Activated CD4-positive, CD25-positive, alpha-beta regulatory T cell (primary cell): Measurements from ENCODE around the gene BTBD9.

Experiments
- DNase-seq, 4 experiments: peaks; one replicate each; lab custom pipeline; 2025; lab: John Stamatoyannopoulos, UW

BTBD9 gene

DNA sequence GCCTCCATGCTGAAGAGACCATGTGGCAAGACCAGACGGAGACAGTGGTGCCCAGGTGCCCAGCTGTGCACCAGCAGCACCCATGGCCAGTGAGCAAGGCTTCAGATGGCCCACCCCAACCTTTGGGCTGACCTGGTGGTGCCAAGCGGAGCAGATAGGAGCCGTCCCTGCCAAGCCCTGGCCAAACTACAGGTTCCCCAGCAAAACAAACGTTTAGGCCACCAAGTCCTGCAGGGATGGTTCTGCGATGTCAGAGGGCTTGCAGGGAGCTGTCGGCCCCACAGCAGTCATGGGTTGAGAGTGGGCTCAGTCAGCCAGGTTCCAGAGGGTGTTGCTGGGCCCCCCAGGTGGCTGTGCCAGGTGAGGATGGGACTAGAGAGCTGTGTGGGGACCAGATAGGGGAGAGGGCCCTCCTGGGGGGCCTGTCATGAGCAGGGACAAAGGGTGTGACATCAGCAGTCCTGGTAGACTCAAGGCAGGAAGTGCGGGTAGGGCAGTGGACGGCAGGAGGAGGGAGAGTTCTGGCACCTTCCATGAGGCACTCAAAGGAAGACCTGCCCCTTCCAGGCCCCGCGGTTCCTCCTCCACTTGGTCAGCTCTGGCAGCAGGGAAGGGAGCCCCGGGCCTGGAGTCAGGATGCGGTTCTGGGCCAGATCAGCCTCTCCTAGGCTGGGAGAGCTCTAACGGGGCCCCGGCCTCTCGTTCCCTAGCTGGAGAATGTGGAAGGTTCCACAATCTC is 477.8 kb downstream of the BTBD9 start:
- no peak for DNase-seq

DNA sequence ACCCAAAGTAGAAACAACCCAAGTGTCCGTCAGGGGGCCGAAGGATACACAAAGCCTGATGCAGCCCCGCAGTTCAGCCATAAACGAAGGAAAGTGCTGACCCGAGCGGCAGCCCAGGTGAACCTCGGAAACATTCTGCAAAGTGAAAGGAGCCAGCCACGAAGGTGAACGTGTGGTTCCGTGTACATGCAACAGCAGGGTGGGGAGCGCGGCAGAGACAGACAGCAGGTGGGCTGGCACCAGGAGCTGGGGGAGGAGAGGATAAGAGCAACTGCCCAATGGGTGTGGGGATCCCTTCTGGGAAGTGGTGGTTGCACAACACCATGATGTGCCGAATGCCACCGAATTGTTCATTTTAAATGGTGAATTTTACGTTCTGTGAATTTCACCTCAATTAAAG is 478.4 kb downstream of the BTBD9 start:
- DNase-seq, result no peak

DNA sequence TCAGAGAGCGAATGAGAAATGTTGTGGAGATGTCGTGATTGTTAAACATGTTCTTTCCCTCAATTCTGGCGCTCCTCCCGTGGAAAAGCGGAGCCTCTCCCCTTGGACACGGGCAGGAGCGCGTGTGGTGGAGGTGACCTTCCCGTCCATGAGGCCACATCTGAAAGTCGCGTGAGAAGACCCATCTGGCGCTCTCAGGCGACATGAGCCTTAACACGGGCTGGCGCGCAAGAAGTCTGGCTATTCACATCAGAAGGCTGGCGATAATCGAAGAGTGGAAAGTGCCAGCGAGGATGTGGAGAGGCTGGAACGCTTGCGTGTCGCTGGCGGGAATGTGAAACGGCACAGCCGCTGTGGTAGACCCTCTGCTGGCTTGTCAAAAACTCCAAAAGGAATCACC is 478.9 kb downstream of the BTBD9 start:
- no peak for DNase-seq

DNA sequence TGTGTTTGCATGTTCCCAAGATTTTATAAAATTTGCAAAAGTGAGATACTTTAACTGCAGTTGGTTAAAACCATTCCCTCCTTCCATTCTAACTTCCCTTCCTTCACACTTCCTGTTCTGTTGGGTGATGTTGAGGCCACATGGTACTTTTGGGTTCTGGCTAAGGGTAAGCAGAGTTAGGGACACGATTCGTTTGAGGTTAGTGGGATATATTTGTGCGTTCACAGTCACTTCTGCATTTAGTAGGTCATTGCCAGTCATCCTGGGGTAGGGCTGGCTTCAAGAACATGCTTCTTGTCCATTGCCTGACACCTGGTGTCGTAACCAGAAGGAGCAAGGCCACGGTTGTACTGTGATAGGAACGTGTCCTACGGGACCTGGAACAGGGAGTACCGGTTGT is 480.1 kb downstream of the BTBD9 start:
- no peak for DNase-seq

DNA sequence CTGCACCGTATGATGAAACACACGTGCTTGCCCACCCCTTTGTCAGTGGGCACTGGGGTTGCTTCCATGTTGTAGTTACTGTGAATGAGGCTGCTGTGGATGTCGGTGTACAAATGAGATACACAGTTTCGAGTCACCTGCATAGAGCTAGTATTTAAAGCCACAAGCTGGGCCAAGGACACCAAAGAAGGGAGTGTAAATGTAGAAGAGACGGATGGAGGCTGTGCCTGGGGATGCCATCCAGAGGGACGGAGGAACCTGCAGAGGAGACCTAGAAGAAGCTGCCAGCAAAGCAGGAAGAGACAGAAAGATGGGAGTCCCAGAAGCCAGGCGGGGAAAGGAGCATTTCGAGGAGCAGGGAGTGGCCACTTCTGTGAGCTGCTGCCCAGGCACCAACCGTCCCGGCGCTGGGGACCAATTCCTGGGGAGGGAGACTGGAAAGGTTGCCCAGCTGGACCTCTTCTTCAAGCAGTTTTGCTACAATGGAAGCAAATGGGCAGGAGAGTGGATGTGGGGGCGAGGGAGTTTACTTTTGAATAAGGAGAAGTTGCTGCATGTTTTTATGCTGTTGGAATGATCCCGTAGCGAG is 480.9 kb downstream of the BTBD9 start:
- no peak for DNase-seq

DNA sequence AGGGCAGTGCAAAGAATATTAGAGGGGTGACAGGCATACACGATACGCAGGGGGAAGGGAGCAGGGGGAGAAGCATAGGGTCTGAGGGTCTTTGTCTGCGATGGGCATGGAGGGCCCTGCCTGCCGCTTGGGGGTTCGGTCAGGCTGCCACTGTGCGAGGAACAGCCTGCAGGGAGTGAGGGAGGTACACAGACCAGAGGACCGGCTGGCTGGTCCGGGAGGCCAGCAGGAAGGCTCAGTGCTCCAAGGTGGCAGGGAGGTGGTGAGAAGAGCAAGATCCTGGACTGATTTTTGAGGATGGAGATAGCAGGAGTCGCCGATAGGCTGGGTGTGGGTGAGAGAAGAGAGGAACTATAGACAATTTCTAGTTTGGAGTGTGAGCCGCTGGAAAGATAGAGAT is 481.8 kb downstream of the BTBD9 start:
- DNase-seq, result no peak

DNA sequence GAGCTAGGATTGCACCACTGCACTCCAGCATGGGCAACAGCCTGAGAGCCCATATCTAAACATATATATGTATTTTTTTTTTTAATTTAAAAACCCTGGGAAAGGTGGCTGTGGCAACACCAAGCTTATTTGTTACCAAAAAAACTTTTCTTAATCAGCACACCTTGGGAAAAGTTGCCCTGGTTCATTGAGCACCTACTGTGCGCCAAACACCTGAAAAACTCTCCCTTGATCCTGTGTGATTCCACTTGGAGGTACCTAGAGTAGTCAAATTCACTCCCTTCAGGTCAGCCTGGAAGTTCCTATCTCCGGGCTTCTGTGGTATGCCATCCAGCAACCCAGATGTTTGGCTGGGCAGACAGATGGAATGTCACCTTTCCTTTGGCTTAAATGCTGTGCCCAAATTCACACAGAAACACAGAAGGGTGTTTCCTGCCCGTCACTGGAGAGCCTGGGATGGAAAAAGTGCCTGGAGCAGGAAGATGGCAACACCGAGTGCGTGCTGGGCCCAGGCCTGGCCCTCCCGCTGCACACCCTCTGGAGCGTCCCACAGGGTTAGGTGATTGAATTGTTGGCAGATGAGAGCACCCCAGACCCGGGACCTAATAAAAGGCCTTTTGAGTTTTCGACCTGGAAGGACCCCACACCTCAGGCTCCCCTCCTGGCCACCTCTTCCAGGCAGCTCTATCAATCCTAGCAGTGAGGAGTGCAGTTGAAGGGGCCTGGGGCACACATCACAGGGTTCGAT is 482.7 kb downstream of the BTBD9 start:
- no peak for DNase-seq

DNA sequence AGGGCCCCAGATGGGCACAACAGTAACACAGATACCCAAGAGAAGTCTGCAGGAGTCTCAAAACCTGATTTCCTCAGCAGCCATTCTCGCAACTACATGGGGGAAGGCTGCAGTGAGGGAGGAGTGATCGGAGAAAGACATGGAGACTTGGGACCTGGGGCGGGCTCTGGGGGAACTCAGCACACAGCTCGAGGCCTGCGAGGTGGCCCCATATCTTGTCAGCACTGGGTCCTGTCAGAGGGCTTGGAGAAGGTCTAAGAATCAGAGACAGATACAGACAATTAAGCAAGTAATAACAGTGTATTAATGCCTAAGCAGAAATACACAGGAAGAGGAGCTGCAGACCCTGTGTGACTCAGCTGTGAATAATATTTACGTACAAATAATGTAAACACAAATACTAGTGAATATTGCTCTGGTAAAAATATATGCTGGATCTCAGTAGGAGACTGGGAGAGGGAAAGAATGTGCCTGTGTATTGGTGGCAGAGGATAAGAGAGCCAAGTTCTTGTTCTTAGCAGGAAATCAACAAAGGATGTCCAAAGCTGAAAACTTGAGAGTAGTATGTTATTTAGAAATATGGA is 484.0 kb downstream of the BTBD9 start:
- no peak for DNase-seq

DNA sequence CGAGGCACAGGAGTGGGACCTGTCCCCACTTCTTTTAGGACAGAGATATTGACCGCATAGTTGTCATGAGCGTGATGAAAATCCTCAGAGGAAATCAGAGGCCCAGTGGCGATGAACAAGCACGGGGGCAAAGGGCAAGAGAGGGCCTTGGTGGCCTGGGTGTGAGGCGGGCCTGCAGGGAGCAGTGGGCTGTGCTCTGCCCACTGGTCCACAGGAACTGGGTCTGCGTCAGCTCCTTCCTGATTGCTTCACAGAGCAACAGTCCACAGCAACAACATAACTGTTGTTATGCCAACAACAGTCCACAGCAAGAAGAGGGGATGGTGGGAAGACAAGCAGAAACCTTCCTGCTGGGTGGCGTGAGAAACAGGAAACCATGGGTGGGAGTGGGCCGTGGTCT is 484.6 kb downstream of the BTBD9 start:
- DNase-seq, result no peak

DNA sequence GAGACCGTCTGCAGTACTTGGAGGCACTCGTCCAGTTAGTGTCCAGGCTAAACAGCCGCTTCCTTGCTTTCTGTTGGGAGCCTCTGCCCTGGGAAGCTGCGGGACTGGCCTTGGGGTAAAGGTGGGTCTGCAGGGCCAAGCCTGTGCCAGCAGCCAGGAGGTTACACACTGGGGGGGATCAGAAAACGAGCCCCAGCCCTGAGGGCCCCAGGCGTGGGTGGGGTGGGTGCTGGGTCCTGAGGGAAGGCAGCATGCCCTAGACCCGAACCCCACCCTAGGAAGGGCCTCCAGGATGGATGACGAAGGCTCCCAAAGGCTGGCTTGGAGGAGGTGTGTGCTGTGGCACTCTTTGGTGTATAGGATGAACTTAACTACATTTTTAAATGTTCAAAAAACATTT is 485.0 kb downstream of the BTBD9 start:
- no peak for DNase-seq

DNA sequence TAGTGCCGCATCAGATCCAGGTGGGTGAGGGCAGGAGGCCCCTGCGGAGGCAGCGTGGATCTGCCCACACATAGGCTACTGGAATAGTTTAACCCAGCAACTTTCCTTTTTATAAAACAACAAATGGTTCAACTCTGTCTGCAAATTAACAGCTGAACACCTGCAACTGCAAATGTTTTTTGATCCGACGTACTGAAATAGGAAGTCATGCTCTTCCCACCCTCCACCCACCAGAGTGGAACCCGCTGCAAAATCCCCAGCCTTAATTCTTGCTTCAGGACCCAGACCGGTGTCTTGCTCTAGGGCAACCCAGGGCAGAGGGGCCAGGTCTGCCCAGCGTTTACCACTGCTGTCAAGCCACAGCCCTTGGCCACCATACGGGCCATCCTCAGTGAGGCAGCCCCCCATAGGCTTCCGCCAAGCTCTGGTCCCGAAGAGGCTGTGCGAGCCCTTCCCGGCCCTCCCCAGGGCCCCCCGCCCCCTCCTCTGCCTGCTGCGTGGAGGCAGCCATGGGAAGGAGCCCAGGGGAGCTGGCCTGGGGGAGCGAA is 485.9 kb downstream of the BTBD9 start:
- DNase-seq, result no peak

DNA sequence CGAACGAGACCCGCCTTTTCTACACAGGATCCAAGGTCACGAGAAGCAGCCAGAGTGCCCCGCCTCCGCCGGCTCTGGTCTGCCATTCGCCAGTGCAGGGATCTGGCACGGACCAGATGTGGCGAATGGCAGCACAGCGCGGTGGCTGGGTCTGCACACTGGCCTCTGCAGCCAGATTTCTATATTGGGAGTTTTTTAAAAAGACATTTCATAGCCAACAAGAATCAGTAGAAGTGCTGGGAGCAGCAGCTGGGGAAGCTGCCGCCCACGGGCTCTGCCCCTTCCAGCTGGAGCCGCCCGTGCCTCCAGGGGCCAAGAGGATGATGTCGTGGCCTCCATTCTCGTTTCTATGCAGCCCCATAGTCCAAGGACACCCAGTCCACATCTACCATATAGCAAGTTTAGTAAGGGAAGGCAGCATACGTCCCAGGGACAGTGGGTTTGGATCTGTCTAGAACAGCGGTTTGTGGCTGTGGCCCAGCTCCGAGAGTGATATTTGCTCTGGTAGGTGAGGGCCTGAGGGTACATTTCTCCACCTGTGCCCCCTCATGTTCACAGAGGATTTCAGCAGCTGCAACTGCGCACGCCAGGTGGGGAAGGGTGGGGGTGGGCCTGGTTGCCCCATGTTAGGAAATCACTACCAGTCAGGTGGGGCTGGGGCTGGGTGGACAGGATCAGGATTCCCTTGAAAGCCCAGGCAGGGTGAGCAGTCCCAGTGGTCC is 486.5 kb downstream of the BTBD9 start:
- DNase-seq, result no peak

DNA sequence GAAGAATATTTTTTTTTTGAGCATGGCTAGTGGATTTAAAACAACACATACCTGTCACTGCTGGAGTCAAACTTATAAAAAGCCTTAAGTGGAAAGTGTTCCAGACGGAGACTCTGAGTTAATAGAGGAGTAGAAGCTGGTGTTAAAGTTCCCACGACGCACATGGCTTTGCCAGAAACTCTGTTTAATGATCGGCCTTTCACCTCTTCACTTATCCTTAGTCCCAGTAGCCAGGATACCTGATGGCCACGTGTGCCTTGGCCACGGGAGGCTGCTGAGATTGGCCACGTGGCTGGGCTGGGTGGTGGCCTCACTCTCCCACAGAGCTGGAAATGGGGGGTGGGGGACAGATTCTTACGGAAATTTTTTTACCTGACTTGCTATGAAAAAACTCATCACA is 487.1 kb downstream of the BTBD9 start:
- DNase-seq, result no peak

DNA sequence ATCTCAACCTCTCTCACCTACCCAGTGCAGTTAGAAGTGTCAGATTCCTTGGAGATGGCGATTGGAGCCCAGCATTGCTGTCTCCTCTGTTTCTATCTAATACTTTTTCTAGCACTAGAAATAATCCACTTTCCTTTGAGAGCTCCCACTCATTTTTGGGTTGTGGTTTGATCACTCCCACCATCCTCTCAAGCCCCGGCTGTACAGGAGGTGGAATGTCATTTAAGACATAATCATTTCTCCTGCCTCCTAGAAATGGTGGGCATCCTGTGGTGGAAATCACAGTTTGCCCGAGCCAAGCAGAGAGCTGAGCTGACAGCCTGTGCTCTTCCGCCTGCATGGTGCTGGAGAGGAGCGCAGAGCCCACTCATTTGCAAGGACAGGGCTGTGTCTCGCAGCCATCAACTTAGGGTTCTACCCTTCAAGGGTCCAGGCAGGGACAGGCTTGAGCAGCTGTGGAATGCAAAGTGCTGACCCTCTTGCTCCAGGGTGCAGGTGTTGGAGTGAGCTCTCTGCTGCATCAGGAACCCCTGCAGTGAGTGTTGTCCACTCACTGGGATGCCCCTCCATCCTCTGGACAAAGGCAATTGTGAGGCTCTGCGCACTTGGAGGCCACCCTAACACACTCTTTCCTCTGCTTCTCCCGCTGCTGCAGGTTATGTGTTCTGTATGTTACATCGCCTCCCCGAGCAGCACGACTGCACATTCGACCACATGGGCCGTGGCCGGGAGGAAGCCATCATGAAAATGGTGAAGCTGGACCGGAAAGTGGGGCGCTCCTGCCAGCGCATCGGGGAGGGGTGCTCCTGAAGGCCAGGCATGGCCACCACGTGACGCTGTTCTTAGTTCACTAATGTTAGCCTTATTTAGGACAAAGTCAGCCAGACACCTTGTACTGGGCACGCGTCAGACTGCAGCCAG is 487.9 kb downstream of the BTBD9 start:
- no peak for DNase-seq

DNA sequence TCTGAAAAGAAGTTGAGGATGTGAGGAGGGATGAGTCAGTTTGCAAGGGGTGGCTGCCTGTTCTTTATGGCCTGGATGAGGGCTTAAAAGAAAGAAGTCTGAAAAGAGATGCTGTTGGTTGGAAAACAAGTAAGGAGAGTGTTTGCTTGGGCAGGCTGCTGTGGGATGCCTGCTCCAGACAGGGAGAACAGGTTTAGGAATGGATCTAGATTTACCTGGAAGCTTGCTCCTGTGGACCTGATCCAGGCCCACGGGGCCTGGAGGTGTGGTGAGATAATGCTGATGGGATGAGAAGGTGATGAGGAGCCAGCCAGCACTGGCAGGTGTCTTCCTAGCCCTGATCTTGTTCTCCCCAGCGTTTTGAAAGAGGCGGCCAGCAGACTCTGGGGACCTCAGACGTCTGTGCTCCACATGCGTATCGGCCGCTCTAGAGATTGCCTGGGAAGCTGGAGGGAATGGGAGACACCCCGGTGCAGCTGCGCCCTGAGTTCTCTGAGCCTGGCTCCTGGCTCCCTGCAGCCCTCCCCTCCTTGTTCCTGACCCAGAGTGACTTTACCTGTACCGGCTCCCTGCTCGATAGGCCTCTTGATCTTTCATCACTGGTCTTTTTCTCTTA is 488.9 kb downstream of the BTBD9 start:
- DNase-seq, result no peak

DNA sequence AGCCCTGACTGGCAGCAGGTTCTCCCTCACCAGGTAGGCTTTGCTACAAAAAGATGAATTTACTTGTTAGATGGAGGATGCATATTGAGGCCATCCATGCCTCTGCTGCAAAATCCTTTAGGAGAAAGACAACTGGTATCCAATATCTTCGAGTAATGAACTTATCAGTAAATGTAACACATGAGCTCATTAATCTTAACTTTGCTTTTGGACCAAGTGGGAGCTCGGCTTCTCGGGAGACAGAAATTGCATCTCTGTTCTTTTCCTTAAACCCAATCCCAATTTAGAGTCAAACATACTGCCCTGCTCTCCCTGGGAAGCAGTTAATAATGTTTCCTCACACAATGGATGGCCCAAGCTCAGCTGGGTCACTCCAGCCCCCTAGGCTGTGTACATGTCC is 489.7 kb downstream of the BTBD9 start:
- DNase-seq, result no peak

DNA sequence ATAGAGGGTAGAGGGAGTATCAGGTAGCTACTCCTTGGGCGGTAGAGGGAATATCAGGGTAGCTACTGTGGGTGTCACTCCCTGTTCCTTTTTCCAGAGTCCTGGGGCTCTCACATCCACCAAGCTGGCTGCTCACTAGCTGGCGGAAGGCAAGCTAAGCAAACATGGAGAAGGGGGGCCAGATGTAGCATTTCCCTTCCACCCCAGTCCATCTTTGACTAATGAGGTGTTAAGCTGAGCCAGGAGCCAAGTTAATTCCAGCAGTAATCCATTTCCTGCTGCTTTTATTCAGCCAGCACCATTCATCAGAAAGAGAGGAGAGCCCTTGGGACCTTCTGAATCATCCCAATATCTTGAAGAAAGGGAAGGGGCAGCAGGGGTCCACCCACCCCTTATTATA is 490.2 kb downstream of the BTBD9 start:
- DNase-seq, result no peak

DNA sequence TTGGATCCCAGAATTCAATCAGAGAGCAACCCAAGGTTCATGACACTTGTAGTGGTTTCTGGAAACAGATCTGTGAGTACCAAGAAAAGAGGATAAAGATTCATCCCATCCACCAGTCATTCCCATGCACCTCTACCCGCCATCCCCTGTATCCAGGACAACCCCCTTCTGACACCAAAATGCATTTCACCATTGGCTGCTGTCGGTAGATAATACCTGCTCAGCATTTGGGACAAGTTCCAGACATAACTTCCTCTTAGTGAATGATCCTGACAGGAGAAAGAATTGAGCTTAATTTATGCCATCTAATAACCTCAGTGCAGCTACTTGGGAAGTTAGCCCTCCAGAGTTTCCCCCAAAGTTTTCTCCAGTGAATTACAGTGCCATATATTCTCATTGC is 491.1 kb downstream of the BTBD9 start:
- DNase-seq, result no peak

DNA sequence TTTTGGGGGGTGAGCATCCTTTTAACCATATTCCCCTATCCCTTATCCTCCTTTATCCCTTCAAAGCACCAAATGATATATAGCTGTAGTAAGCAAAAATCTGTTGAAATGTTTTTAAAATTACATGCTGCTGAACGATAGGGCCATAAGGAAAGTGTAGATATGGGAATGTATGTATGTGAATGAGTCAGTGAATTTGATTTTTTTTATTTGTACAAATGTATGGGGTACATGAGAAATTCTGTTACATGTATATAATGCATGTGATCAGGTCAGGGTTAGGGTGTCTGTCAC is 493.0 kb downstream of the BTBD9 start:
- no peak for DNase-seq

DNA sequence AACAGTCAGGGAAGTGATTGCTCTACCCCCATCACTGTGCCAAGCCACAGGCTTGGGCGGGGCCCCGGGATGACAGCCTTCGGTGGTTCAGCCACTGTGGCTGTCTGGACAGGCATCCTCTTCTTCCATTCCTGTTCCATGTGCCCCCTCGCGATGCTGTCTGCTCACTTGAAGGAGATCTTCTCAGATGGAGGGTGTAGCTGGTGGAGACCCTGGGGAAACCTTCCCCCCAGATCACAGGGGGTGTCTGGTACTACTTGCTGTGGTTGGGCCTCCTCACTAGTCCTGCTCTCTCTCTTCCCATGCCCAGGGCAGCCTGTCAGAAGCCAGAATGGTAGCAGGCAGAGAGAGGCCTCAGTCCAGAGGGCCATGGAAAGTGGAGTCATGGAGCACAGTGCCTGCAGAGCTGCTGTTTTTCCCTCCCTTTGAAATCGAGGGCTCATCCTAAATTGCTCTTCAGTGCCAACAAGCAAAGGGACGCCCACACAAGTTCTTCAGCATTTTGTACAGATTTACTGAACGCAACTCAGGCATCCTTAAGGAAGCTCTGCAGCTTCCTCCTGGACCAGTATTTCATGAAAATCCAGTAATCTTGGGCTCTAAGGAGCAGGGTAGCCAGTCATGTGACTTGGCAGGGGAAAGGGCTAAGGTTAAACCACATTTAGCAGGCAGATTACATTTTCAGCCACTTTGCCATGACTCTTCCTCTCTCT is 493.6 kb downstream of the BTBD9 start:
- no peak for DNase-seq
